ENCODE measurements around the gene TBC1D2.

TBC1D2 gene

GRCh38 chr9:98215271-98215670 lies 40.2 kb downstream of the TBC1D2 start:
- DNase-seq: no peak

- DNase-seq: no peak
Measured at GRCh38 chr9:98214811-98215210, 40.6 kb downstream of the TBC1D2 start.

GRCh38 chr9:98211260-98211659 lies 44.2 kb downstream of the TBC1D2 start:
- no peak for DNase-seq

GRCh38 chr9:98210435-98210834 lies 45.0 kb downstream of the TBC1D2 start:
- no peak for DNase-seq

GRCh38 chr9:98209530-98209929 lies 45.9 kb downstream of the TBC1D2 start:
- no peak for DNase-seq

- DNase-seq: no peak
Measured at GRCh38 chr9:98208635-98209034, 46.8 kb downstream of the TBC1D2 start.

- DNase-seq: no peak
Measured at GRCh38 chr9:98207606-98208005, 47.8 kb downstream of the TBC1D2 start.

- DNase-seq: no peak
Measured at GRCh38 chr9:98206754-98207153, 48.7 kb downstream of the TBC1D2 start.

GRCh38 chr9:98204692-98205091 lies 50.8 kb downstream of the TBC1D2 start:
- DNase-seq: no peak

GRCh38 chr9:98203153-98203552 lies 52.3 kb downstream of the TBC1D2 start:
- DNase-seq: no peak

- DNase-seq: no peak
Measured at GRCh38 chr9:98202252-98202651, 53.2 kb downstream of the TBC1D2 start.

GRCh38 chr9:98201749-98202148 lies 53.7 kb downstream of the TBC1D2 start:
- DNase-seq: no peak

GRCh38 chr9:98201102-98201501 lies 54.3 kb downstream of the TBC1D2 start:
- DNase-seq: no peak

- no peak for DNase-seq
Measured at GRCh38 chr9:98199388-98200033, 55.9 kb downstream of the TBC1D2 start.

GRCh38 chr9:98195671-98196070 lies 59.8 kb downstream of the TBC1D2 start:
- DNase-seq: no peak

- DNase-seq: no peak
Measured at GRCh38 chr9:98193336-98193944, 62.0 kb downstream of the TBC1D2 start.

- peak; percentile 72 for DNase-seq
Measured at GRCh38 chr9:98192503-98193335, 62.7 kb downstream of the TBC1D2 start, which contains the start of gene CORO2A. CORO2A (minus strand) TSS chr9:98192637; CDS start chr9:98157660, 34,977 bp downstream.

GRCh38 chr9:98191671-98192502 lies 63.6 kb downstream of the TBC1D2 start:
- no peak for DNase-seq

- DNase-seq: no peak
Measured at GRCh38 chr9:98191181-98191608, 64.3 kb downstream of the TBC1D2 start.

GRCh38 chr9:98190757-98191105 lies 64.7 kb downstream of the TBC1D2 start:
- no peak for DNase-seq

GRCh38 chr9:98189412-98189811 lies 66.0 kb downstream of the TBC1D2 start:
- DNase-seq: no peak

GRCh38 chr9:98187926-98188325 lies 67.5 kb downstream of the TBC1D2 start:
- no peak for DNase-seq

- DNase-seq: no peak
Measured at GRCh38 chr9:98186236-98186635, 69.2 kb downstream of the TBC1D2 start.
